Fibroblast of skin of left quadriceps (primary cell): ENCODE measurements around the gene DTNB.

Source experiments
- DNase-seq, 2 experiments: peaks; one replicate each; pipeline ENCODE4 v3.0.0-alpha.2; 2013; ENCODE audit warnings: low read depth in 2 of 2

The DTNB gene

GRCh38 chr2:25467743-25468142 lies 205.6 kb downstream of the DTNB start:
- no peak for DNase-seq

GRCh38 chr2:25462021-25462420 lies 211.4 kb downstream of the DTNB start:
- no peak for DNase-seq

GRCh38 chr2:25460261-25460905 lies 213.0 kb downstream of the DTNB start:
- DNase-seq, result no peak

GRCh38 chr2:25454824-25455611 lies 218.4 kb downstream of the DTNB start:
- no peak for DNase-seq

- DNase-seq, result no peak
Measured at GRCh38 chr2:25453199-25453905, 220.0 kb downstream of the DTNB start.

- no peak for DNase-seq
Measured at GRCh38 chr2:25448808-25449207, 224.6 kb downstream of the DTNB start.

- DNase-seq, result no peak
Measured at GRCh38 chr2:25447018-25447417, 226.4 kb downstream of the DTNB start.

GRCh38 chr2:25446122-25446521 lies 227.3 kb downstream of the DTNB start:
- no peak for DNase-seq

- DNase-seq, result no peak
Measured at GRCh38 chr2:25445464-25445863, 227.9 kb downstream of the DTNB start.

- DNase-seq, result no peak
Measured at GRCh38 chr2:25444608-25445270, 228.6 kb downstream of the DTNB start.

GRCh38 chr2:25443766-25444165 lies 229.6 kb downstream of the DTNB start:
- DNase-seq, result no peak

GRCh38 chr2:25441353-25441752 lies 232.0 kb downstream of the DTNB start:
- no peak for DNase-seq

- no peak for DNase-seq
Measured at GRCh38 chr2:25438793-25439192, 234.6 kb downstream of the DTNB start.

- no peak for DNase-seq
Measured at GRCh38 chr2:25437881-25438662, 235.3 kb downstream of the DTNB start.

- DNase-seq, result no peak
Measured at GRCh38 chr2:25435421-25435820, 238.0 kb downstream of the DTNB start.

GRCh38 chr2:25431604-25432003 lies 241.8 kb downstream of the DTNB start:
- no peak for DNase-seq

- no peak for DNase-seq
Measured at GRCh38 chr2:25430556-25430955, 242.8 kb downstream of the DTNB start.

GRCh38 chr2:25426326-25426725 lies 247.1 kb downstream of the DTNB start:
- no peak for DNase-seq

- no peak for DNase-seq
Measured at GRCh38 chr2:25424426-25425028, 248.8 kb downstream of the DTNB start.

GRCh38 chr2:25421820-25422411 lies 251.5 kb downstream of the DTNB start:
- no peak for DNase-seq

- DNase-seq, result no peak
Measured at GRCh38 chr2:25421289-25421688, 252.1 kb downstream of the DTNB start.
